SHP77 (cell line): Measurements from ENCODE around the gene SBK2.

Experiments used
- DNase-seq, 2 experiments: peaks; one replicate each; lab custom pipeline; 2025; lab: John Stamatoyannopoulos, UW

SBK2 gene

GRCh38 chr19:55554741-55555152 lies 17.8 kb upstream of the SBK2 start:
- DNase-seq = peak in 1 of 2 experiments; percentile 44

DNA sequence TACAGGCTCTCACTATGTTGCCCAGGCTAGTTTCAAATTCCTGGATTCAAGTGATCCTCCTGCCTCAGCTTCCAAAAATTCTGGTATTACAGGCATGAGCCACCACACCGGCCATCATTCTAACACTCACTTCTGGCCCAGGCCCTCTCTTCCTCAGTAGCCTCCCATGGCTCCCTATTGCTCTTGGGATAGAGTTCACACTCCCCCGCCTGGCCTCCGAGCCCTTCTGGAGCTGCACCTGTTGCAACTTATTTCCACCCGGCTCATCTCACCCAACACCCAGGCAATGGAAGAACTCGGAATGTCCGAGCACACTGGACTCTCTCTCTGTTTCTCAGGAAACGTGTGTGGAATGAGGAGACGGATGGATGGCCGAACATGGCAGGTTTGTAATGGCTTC lies 17.4 kb upstream of the SBK2 start:
- no peak for DNase-seq

GRCh38 chr19:55553217-55554182 lies 16.6 kb upstream of the SBK2 start:
- no peak for DNase-seq

DNA sequence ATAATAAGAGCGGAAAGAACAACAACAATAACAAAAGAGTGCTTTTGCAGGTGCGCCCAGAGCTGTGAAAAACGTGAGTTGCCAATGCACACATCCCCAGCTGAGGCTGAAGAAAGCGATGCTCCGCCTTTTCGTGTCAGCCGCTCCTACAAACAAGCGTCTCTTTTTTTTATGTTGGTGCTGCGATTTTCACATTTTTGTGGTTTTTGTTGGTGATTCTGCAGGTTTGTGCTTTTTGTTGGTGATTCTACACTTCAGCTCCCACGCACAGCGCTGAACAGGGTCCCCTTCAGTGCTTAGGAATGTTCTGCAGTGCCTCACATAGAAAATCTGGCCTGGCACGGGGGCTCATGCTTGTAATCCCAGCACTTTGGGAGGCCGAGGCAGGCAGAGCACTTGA lies 15.7 kb upstream of the SBK2 start:
- DNase-seq = no peak

DNA sequence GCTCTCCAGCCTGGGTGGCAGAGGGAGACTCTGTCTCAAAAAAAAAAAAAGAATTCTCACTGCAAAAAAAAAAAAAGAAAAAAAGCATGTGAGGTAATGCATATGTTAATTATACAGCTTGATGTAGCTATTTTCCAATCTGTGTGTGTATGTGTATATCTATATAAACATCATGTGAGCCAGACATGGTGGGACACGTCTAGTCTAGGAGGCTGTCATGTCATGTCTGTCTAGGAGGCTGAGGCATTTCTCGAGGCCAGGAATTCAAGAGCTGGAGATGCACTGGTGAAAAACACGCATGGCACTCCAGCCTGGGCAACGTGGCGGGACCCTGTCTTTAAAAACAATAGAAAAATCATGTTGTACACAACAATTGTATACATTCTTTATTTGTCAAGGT lies 15.3 kb upstream of the SBK2 start:
- DNase-seq = no peak

DNA sequence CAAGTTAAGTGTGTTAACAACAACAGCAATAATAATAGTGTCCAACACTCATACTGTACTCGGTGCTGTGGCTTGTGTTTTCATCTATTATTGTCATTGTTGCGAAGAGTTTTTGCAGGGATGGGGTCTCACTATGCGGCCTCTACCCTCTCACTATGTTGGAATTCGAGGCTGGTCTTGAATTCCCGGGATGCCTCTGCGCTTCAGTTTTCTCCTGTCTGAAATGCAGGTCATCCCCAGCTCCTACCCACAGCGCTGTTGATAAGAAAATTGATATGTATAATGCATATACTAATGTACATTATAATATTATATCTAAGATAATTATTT lies 13.4 kb upstream of the SBK2 start:
- no peak for DNase-seq

DNA sequence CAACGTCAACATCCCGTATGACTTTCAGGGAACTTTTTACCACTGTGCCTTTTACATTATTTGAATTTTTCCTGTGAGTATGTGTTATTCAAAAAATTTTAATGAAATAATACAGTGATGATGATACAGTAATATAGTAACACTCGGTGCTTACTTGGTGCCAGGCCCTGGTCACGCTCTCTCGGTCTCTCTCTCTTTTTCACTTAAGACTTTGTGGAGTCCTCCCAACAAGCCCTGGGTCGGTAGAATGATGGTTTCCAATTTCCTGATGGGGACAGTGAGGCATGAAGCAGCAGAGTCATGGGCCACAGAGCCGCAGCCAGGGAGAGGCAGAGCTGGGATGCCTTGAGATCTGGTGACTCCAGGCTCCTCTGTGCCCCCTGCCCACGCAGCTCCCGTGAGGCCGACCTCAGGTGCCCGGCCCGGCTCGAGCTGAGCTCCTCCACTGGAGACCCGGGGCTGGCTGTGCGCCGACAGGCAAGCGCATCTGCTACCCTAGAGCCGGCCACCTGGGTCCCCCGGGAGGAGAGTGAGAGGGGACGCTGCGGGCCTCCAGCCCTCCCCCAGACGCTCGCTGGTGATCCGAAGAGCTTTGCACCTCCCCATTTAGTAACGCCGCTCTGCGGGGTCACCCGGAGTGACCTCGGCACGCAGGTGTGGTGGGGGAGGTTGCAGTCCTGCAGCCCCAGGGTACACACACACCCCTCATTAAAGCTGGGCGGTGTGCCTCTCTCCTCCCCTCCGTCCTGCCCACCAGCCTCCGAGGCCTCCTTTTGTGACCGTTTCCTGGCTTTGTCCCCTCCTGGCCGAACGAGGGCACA lies 12.8 kb upstream of the SBK2 start:
- peak; percentile 11 to 39 for DNase-seq

- DNase-seq = peak in 1 of 2 experiments; percentile 16
These were observed 10.1 kb upstream of the SBK2 start for GRCh38 chr19:55546822-55547614.

- DNase-seq = no peak
These were observed 9.1 kb upstream of the SBK2 start for GRCh38 chr19:55546011-55546410.

DNA sequence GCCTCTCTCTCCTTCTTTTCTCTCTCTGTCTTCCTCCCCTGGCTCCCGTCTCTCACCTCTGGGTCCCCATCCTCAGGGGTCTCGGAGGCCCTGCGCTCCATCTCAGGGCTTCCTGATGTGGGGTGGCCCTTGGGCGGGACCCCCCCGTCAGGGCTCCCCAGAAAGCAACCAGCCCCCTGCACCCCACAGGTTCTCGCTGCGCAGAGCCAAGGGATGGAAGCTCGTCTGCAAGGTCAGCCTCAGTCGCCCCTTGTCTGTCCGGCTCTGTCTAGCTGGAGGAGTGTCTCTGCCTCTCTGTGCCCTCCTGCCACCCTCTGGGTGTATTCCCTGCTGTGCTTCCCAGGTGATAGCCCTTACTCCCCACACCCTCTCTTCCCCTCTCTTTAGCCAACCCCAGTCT lies 8.5 kb upstream of the SBK2 start, which contains the start of gene SBK3:
TSS of gene SBK3 (minus strand) at position 101 of the 400 bp plus-strand sequence. CDS start at position 101, 0 bp downstream.
- DNase-seq = no peak

DNA sequence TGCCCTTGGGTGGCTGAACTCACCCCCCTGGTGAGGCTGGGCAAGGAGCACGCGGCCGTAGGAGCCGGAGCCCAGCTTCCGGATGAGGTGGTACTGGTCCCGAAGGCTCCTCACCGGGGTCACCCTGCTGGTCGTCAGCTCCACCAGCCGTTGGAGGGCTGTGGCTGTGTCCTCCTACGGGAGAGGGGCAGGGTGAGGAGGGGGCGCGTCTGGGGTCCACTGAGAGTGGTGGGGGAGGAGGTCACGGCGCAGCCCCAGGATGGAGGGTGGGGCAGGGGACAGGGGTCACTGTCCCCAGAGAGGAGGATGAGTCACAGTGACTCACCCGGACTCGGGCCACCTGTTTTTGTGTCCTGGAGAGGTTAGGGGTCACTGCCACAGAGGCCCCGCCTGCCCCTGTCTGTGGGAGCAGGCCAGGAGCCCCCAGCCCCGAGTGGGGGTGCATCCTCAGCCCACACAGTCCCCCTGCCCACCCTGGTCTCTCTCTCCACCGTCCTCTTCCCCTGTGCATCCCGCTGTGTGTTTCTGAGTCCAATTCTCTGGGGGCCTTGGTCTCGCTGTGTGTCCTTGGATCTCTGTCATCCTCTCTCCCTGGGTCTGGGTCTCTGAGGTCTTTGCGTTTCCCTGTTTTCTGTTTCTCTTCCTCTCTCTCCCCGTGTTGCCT lies 8.0 kb upstream of the SBK2 start:
- DNase-seq = no peak

GRCh38 chr19:55544014-55544413 lies 7.1 kb upstream of the SBK2 start:
- DNase-seq = no peak

- DNase-seq = no peak
These were observed 6.6 kb upstream of the SBK2 start for GRCh38 chr19:55543567-55543966.

- no peak for DNase-seq
These were observed 5.4 kb upstream of the SBK2 start for GRCh38 chr19:55542292-55542855.

GRCh38 chr19:55541091-55541490 lies 4.2 kb upstream of the SBK2 start:
- no peak for DNase-seq

DNA sequence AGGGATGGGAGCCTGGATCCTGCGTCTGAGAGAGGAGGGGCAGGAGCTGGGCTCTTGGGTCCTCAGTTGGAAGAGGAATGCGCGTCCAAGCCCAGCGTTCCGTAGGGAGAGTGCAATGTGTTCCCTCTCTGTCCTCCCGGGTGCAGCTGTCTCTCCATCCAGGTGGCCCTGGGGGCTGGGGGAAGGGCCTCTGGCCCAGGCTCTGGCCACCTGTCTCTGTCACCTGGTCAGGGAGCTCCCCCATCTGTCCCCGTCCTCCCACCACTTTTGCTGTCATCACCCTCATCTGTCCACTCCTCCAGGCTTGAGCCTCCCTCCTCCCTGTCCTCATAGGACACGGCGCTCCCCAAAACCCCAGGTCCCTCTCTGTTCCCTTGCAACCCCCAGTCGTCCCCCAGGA lies 3.7 kb upstream of the SBK2 start:
- peak; percentile 20 to 31 for DNase-seq

GRCh38 chr19:55539090-55539984 lies 2.4 kb upstream of the SBK2 start:
- no peak for DNase-seq

DNA sequence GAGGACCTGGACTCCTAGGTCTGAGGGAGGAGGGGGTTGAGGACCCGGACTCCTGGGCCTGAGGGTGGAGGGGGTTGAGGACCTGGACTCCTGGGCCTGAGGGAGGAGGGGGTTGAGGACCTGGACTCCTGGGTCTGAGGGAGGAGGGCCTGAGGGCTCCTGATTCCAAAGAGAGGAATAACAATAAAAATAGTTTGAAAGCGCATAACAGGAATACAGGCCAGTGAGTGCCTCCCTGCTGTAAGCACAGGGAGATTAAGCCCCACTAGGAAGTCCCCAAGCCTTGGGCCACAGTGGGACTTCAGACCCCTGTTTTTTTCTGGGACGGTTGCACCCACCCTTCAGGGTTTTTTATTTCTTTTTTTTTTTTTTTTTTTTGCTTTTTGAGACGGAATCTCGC lies 1.2 kb upstream of the SBK2 start:
- DNase-seq = no peak

GRCh38 chr19:55537741-55538111 lies 793 bp upstream of the SBK2 start:
- peak; percentile 12 to 20 for DNase-seq

- no peak for DNase-seq
These were observed 567 bp downstream of the SBK2 start for GRCh38 chr19:55536366-55536765.
